Measurements from ENCODE around the gene SULT1A1.
"Not testable (repeated sequence)": the region's sequence is repeated elsewhere in the genome, so short reads cannot be mapped to it uniquely, and the experiment has no call there.

The SULT1A1 gene

GRCh38 chr16:28608496-28608808 lies 1.4 kb downstream of the SULT1A1 start:
- DNase-seq: not testable (repeated sequence)

DNA sequence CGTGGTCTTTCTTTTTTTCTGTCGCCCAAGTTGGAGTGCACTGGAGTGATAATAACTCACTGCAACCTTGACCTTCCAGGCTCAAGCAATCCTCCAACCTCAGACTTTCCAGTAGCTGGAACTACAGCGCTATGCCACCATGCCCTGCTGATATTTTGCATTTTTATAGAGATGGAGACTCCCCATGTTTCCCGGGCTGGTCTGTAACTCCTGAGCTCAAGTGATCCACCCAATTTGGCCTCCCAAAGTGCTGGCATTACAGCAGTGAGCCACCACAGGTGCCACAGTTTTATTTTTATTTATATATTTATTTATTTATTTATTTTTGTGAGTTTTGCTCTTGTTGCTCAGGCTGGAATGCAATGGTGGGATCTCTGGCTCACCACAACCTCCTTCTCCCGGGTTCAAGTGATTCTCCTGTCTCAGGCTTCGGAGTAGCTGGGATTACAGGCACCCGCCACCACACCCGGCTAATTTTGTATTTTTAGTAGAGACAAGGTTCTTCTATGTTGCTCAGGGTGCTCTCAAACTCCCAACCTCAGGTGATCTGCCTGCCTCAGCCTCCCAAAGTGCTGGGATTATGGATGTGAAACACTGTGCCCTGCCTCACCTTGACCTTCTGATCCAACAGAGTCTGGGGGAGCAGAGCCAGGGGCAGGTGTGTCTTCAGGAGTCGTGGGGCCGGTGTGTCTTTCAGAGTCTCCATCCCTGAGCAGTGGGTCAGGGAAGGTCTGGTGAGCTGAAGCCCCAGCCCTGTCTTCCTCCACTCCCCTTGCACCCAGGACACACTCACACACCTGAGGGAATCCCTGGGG lies 2.0 kb downstream of the SULT1A1 start:
- not testable (repeated sequence) for DNase-seq

DNA sequence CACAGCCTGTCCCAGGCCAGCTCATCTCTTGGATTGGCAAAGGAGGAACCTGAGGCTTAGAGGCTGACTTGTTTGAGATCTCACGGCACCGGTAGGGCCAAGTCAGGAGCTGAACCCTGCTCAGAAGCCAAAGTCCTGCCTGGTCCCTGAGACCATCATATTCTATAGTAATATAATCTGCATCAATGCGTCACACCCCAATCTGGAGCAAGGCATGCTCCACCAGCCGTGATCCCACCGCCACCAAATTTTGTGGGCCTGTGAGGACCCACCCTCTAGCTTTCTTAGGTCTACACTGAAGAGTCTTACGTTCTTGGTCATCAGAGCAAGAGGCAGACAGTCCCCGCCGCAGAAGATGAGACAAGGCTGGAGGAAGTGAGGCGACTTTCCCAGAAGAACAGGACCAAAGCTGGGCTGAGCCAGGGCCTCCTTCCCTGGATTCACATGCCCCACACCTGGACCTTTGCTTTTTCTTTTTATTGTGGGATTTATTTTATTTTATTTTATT lies 2.7 kb downstream of the SULT1A1 start:
- DNase-seq: no peak

- no peak for DNase-seq
Observed at GRCh38 chr16:28606291-28607115, 3.3 kb downstream of the SULT1A1 start.

GRCh38 chr16:28604186-28604565 lies 5.7 kb downstream of the SULT1A1 start:
- DNase-seq: no peak

GRCh38 chr16:28603381-28604185 lies 6.3 kb downstream of the SULT1A1 start:
- no peak for DNase-seq

DNA sequence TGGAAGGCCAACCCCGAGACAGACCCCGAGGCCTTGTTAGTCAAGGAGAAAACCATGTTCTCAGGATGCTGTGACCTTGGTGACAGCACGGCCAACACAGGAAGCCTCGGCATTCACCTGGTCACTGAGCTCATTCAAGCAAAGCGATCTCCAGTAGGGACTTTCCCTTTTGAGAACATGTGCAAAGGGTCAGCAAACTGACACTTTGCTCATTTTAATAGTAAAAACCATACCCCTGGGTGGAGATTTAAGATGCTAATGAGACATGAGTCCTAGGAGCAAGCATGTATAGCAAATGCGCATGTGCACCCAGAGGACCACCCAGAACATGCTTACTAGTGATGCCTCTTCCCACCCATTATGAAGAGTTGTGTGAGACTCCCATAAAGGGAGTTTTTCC lies 7.3 kb downstream of the SULT1A1 start:
- DNase-seq: no peak

DNA sequence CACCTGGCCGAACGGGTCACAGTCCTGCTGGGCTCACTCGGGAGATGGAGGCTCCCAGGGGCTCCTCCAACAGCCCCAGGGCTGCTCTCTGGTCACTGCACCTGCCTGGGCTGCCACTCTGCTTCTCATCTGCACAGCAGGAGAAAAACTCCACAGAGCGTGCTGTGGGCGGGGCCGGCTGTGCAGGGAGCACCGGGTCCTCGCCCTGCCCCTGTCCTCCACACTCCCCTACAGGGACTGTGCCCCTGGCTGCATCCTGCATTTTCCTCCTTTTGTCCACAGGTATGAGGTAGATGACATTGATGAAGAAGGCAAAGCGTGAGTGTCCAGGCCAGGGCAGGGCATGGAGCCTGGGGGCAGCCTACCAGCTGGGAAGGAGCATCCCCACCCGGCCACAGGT lies 7.8 kb downstream of the SULT1A1 start:
- not testable (repeated sequence) for DNase-seq

DNA sequence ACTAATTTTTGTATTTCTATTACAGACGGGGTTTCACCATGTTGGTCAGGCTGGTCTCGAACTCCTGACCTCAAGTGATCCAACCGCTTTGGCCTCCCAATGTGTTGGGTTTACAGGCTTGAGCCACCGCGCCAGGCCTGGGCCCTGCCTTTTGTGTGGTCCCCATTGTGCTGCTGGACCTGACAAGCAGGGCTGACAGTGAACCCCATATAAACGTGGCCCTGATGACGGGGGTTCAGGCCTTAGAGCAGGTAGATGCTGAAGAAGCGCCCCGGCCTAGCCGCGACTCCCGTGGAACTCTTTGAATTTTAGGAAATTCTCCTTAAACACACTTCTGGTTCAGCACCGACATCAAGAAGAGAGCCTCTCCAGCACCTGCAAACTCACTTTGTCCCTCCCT lies 8.3 kb downstream of the SULT1A1 start:
- DNase-seq: not testable (repeated sequence)

GRCh38 chr16:28600965-28601364 lies 8.9 kb downstream of the SULT1A1 start:
- not testable (repeated sequence) for DNase-seq

DNA sequence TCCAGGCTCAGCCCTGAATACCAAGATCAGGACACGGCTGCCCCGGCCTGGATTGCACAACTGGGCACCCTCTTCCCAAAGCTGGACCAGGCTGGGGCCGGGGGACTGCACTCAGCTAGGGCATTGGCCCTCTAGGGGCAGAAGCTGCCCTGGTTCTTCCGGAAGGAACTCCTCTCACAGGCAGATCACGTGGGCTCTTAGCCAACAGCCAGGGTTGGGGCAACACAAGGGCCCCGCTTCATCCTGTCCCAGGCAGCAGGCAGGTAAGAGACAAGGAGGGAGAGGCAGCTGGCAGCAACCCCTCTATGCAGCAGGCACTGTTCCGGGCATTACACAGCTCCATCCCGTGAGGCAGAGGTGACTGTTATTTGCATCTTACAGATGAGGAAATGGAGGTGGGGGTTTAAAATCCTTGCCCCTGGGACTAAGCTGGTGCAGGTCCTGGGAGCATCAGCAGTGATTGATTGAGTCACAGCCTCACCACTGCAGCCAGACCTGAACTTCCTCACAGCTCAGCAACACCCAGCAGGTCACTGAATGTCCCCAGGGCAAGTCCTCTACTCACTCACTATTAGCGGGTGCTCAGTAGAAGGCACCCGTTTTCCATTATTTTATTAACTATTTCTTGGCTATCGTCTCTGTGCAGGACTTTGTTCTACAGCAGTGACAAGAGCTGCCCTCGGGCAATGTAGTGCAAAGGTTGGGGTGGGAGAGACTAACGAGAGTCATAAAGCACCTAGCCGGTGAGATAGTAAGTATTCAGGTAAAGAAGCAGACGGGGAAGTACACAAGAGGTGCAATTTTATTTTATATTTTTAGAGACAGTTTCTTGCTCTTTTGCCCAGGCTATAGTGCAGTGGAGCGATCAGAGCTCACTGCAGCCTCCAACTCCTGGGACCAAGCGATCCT lies 10.2 kb downstream of the SULT1A1 start:
- not testable (repeated sequence) for DNase-seq

DNA sequence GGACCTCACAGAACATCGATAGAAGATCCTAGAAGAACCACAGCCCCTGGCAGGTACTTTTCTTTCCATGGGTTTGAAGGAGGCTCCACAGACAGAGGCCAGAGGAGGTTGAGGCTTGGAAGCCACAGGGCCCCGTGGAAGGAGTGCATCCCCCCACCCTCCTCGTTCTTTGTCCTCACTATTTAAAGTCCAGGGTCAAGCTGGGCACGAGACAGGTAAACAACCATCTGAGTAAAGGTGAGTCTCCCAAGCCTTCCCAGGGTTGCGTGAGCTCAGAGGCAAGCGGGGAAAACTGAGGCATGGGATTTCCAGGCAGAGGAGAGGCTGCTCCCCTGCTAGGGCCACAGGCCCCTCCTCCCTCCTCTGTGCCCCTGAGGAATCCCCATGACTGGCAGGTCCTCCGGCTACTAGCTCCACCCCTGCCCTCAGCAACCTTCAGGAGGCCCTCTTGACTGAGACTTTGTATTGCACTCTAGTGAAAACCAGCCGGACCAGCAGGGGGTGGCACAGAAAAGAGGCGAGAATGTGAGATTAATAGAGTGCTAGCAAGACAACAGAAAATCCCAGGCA lies 12.1 kb downstream of the SULT1A1 start:
- no peak for DNase-seq

GRCh38 chr16:28596840-28597691 lies 12.8 kb downstream of the SULT1A1 start, which contains the start of gene SULT1A2:
Gene SULT1A2, minus strand, starts transcription at chr16:28597050. Its CDS starts 1,120 bp downstream, at chr16:28595930.
- no peak for DNase-seq

GRCh38 chr16:28596115-28596630 lies 13.7 kb downstream of the SULT1A1 start:
- DNase-seq: no peak

GRCh38 chr16:28595451-28595850 lies 14.4 kb downstream of the SULT1A1 start:
- not testable (repeated sequence) for DNase-seq

DNA sequence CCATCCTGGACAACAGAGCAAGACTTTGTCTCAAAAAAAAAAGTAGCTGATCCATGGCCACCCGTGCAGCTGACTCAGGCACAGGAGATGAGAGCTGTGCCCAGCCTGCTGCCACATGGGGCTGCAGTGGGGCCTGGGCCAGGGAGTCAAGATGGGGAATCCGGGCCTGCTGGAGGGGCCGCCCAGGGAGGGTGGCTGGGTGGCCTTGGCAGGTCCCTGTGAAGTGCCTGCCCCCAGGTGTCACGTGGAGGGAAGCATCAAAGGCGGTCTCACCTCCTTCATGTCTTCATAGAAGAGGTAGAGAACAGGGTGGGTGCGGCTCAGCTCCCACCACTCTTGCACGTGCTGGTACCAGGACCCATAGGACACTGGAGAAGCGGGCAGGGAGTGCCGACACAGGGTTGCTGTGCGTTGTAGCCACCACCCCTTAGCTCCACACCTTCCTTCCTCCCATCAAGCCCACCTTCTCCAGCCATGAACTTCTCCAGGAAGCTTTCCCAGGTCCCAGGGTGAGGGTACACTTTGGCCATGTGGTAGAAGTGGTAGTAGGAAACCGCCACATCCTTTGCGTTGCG lies 16.8 kb downstream of the SULT1A1 start:
- no peak for DNase-seq

GRCh38 chr16:28592511-28592910 lies 17.3 kb downstream of the SULT1A1 start:
- no peak for DNase-seq

- DNase-seq: no peak
Observed at GRCh38 chr16:28591355-28591754, 18.5 kb downstream of the SULT1A1 start.

DNA sequence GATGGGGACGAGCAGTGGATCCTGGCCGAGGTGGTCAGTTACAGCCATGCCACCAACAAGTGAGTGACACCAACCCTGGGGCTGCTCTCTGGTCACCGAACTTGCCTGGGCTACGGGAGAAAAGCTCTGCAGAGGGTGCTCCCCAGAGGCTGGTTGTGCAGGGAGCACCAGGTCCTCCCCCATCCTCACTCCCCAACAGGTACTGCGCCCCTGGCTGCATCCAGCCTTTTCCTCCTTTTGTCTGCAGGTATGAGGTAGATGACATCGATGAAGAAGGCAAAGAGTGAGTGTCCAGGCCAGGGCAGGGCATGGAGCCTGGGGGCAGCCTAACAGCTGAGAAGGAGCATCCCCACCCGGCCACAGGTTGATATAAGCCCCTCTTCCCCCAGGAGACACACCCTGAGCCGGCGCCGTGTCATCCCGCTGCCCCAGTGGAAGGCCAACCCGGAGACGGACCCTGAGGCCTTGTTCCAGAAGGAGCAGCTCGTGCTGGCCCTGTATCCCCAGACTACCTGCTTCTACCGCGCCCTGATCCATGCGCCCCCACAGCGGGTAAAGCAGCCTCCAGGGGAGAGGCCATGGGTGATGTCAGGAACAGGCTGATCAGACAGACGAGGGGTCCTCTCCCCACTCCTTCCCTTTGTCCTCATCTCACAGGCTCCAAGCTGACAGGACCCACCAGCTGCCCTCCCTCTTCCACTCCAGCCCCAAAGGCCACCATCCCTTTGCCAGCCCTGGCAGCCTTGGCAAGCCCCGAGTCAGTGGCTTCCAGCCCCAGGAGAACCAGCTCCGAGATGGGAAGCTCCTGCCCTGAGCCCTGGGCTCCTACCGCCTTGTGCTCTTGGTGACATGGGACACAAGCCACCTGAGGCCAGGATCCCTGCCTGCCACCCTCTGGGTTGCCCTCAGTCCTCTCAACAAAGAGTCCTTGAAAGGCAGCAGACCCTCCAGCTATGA lies 19.2 kb downstream of the SULT1A1 start:
- DNase-seq: no peak

Data from DMS 273 treated with DMSO at 0.1 percent for 48 hours (cell line).